Gastrocnemius medialis (tissue), 4 donors: ENCODE data around the gene TEX52.

ENCODE experiments used
- POLR2A ChIP-seq, 2 donors: fragments of 450-650 bp; IDR thresholded peaks; one replicate each; pipeline ENCODE4 v1.6.1; 2017; ENCODE audit warnings: antibody characterized with exemption in 2 of 2, mild to moderate bottlenecking in 2 of 2, moderate library complexity in 2 of 2
- TF ChIP-seq, protein P1 (sequence below), 5 experiments: fragments of 450-650 bp in 3 of 5; fragments of 200-600 bp in 2 of 5; sonication (generic) in 2 of 5; IDR thresholded peaks in 4 of 5; conservative IDR thresholded peaks in 1 of 5; 1 replicate in 4 of 5; 2 replicates in 1 of 5; pipeline ENCODE4 v1.5.1; 2016 to 2019; ENCODE audit warnings: antibody characterized with exemption in 5 of 5, mild to moderate bottlenecking in 3 of 5, moderate library complexity in 3 of 5

DNA sequence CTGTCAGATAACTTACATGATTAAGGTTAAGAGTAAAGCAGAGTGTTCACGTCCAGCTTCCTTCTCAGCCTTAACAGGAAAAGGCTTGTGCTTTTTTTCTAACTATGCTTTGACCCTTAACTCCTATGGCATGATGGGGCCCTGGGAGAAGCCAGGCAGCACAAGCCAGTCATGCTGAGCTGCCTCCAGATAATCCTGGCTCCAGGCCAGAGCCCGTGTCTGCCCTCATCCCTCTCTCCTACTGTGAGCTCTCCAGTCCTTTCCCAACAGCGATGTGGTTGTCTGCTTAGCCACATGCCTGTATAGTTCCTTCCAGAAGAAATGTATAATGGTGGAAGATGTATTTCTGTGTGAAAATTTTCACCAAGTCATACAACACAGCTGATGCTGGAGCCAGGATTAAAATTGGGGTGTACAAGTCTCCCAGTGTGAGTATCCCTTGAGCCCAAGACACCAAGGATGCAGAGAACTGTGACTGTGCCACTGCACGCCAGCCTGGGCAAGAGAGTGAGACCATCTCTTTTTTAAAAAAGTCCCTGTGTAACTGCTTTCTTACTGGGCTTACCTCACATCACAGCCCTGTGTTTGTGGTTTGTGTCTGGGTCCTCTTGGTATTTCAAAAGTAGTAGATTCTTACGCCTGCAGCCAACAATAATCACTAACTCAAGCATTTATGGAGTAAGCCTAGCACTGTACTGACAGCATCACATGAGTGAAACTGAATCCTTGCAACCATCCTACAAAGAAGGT is 52.3 kb downstream of the TEX52 start:
- TF ChIP-seq, protein P1, sequence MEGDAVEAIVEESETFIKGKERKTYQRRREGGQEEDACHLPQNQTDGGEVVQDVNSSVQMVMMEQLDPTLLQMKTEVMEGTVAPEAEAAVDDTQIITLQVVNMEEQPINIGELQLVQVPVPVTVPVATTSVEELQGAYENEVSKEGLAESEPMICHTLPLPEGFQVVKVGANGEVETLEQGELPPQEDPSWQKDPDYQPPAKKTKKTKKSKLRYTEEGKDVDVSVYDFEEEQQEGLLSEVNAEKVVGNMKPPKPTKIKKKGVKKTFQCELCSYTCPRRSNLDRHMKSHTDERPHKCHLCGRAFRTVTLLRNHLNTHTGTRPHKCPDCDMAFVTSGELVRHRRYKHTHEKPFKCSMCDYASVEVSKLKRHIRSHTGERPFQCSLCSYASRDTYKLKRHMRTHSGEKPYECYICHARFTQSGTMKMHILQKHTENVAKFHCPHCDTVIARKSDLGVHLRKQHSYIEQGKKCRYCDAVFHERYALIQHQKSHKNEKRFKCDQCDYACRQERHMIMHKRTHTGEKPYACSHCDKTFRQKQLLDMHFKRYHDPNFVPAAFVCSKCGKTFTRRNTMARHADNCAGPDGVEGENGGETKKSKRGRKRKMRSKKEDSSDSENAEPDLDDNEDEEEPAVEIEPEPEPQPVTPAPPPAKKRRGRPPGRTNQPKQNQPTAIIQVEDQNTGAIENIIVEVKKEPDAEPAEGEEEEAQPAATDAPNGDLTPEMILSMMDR (IDR thresholded peaks at IDR 0.05 in 4 of 5, conservative IDR thresholded peaks at IDR 0.05 in 1 of 5): no peak
- no peak for TF ChIP-seq POLR2A (IDR thresholded peaks at IDR 0.05)
